Activated CD8-positive, alpha-beta T cell treated with anti-CD3 and anti-CD28 coated beads for 36 hours (primary cell): ENCODE data around the gene FRYL. TPM values are rescaled to one million over a fixed set of nuclear protein-coding genes. Genes with fewer than 3 reads are reported as not detected.

Source experiments
- ATAC-seq: fragments of 200-7000 bp; cut with Tn5 transposase; one replicate; pipeline ENCODE4 v1.10.0; 2021; ENCODE audit warnings: mild to moderate bottlenecking, moderate library complexity
- CTCF ChIA-PET: fragments of 350-600 bp; sonication (Branson Sonifier 250); formaldehyde crosslinking; loops from one replicate; lab custom pipeline; 2021; ENCODE audit warnings: antibody characterized with exemption; lab: Charles Lee
- POLR2A ChIA-PET: fragments of 350-600 bp; sonication (Branson Sonifier 250); formaldehyde crosslinking; loops from one replicate; lab custom pipeline; 2021; ENCODE audit warnings: antibody characterized with exemption; lab: Charles Lee
- DNase-seq: peaks from one replicate; pipeline ENCODE4 v3.0.0-alpha.2; 2020
- H3K27ac Mint-ChIP-seq: one replicate; pipeline ENCODE4 v1.8.0; 2021; ENCODE audit warnings: mild to moderate bottlenecking, mixed read lengths
- H3K27me3 Mint-ChIP-seq: one replicate; pipeline ENCODE4 v1.8.0; 2021; ENCODE audit warnings: mixed read lengths
- H3K36me3 Mint-ChIP-seq: one replicate; pipeline ENCODE4 v1.8.0; 2021; ENCODE audit warnings: low read depth, mixed read lengths
- H3K4me1 Mint-ChIP-seq: one replicate; pipeline ENCODE4 v1.8.0; 2021; ENCODE audit warnings: low read depth, mixed read lengths
- H3K4me3 Mint-ChIP-seq: one replicate; pipeline ENCODE4 v1.8.0; 2021; ENCODE audit warnings: mild to moderate bottlenecking, moderate library complexity, mixed read lengths
- H3K9me3 Mint-ChIP-seq: one replicate; pipeline ENCODE4 v1.8.0; 2021; ENCODE audit warnings: mixed read lengths
- intact Hi-C: fragments of 100-400 bp; cut with micrococcal nuclease; formaldehyde crosslinking; loops from one replicate; pipeline ENCODE4 v1.10.0; 2022
- total RNA-seq, 2 experiments: library from RNA; stranded (reverse); gene quantifications; one replicate each; pipeline ENCODE4 v1.2.3, GENCODE V29; 2021
- TF ChIP-seq, protein P1 (sequence below): fragments of 200-600 bp; IDR thresholded peaks from one replicate; pipeline ENCODE4 v1.8.0; 2022; ENCODE audit warnings: antibody characterized with exemption, mild to moderate bottlenecking

FRYL gene
- total RNA-seq, 2 experiments from 2014 or later = 66.6 to 73.2 TPM

DNA sequence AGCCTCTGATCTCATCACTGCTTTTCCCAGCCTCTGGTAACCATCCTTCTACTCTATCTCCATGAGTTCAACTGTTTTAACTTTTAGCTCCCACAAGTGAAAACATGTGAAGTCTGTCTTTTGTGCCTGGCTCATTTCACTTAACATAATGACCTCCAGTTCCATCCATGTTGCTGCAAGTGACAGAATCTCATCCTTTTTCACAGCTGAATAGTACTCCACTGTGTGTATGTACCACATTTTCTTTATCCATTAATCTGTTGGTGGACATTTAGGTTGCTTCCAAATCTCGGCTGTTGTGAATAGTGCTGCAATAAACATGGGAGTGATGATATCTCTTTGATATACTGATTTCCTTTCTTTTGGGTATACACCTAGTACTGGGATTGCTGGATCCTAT, 109.5 kb downstream of the FRYL start:
- Mint-ChIP-seq H3K27ac (no peak overlapping the region), H3K9me3 (peaks cover 7% of the 10 kb centered on the region), H3K36me3 (peaks cover 11% of the 10 kb centered on the region), H3K4me3 (no peak overlapping the region), H3K4me1 (peaks cover 34% of the 10 kb centered on the region), H3K27me3 (no peaks in the 10 kb centered on the region)
- TF ChIP-seq, protein P1, sequence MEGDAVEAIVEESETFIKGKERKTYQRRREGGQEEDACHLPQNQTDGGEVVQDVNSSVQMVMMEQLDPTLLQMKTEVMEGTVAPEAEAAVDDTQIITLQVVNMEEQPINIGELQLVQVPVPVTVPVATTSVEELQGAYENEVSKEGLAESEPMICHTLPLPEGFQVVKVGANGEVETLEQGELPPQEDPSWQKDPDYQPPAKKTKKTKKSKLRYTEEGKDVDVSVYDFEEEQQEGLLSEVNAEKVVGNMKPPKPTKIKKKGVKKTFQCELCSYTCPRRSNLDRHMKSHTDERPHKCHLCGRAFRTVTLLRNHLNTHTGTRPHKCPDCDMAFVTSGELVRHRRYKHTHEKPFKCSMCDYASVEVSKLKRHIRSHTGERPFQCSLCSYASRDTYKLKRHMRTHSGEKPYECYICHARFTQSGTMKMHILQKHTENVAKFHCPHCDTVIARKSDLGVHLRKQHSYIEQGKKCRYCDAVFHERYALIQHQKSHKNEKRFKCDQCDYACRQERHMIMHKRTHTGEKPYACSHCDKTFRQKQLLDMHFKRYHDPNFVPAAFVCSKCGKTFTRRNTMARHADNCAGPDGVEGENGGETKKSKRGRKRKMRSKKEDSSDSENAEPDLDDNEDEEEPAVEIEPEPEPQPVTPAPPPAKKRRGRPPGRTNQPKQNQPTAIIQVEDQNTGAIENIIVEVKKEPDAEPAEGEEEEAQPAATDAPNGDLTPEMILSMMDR = no peak
- DNase-seq (no peak), ATAC-seq (no peak)
- POLR2A ChIA-PET = interaction anchor here (0.6 kb wide), 1 partner anchor 33 kb away, joined by 3 read pairs; no protein-coding TSS in a partner anchor
- CTCF ChIA-PET = no interaction called here
- intact Hi-C loops = no loop called here

DNA sequence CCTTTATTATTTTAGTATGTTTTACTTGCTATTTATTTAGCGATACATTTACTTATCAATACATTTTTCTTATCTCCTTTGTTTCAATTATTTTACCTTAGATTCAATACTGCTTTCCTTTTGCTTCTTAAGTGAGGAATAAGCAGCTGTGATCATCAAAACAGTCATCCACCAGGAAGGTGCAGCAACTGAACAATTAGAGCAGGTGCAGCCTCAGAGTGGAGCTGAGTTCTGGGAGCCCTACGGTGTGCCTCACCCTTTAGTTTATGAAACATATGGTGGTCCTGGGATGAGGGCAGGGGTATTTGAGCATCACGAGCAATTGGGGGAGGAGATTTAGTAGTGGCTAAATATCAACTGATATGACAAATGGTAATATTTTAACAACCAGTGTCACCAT, 111.0 kb downstream of the FRYL start:
- intact Hi-C loops = no loop called here
- Mint-ChIP-seq H3K4me1 (peaks cover 36% of the 10 kb centered on the region), H3K9me3 (peaks cover 7% of the 10 kb centered on the region), H3K36me3 (peaks cover 12% of the 10 kb centered on the region), H3K27ac (no peak overlapping the region), H3K27me3 (no peaks in the 10 kb centered on the region), H3K4me3 (no peak overlapping the region)
- DNase-seq = no peak
- CTCF ChIA-PET = no interaction called here
- TF ChIP-seq, protein P1 = no peak
- POLR2A ChIA-PET = interaction anchor here (0.9 to 1.7 kb wide), 2 partner anchors 15 to 31 kb away, joined by 3 to 4 read pairs; no protein-coding TSS in a partner anchor
- ATAC-seq = no peak

GRCh38 chr4:48668254-48669017, 111.6 kb downstream of the FRYL start:
- no peaks in the 10 kb centered on the region for H3K27me3 Mint-ChIP-seq
- H3K36me3 Mint-ChIP-seq = peaks cover 17% of the 10 kb centered on the region
- CTCF ChIA-PET = interaction anchor here (1.0 to 1.2 kb wide), 2 partner anchors 15 to 89 kb away, joined by 3 to 4 read pairs; no protein-coding TSS in a partner anchor
- POLR2A ChIA-PET = interaction anchor here (0.9 to 1.7 kb wide), 2 partner anchors 15 to 32 kb away, joined by 3 to 4 read pairs; no protein-coding TSS in a partner anchor
- H3K9me3 Mint-ChIP-seq = peaks cover 7% of the 10 kb centered on the region
- no peak overlapping the region for H3K4me3 Mint-ChIP-seq
- ATAC-seq (no peak), DNase-seq (no peak)
- no peak overlapping the region for H3K27ac Mint-ChIP-seq
- TF ChIP-seq, protein P1 = no peak
- peaks cover 33% of the 10 kb centered on the region for H3K4me1 Mint-ChIP-seq
- intact Hi-C loops = no loop called here

DNA sequence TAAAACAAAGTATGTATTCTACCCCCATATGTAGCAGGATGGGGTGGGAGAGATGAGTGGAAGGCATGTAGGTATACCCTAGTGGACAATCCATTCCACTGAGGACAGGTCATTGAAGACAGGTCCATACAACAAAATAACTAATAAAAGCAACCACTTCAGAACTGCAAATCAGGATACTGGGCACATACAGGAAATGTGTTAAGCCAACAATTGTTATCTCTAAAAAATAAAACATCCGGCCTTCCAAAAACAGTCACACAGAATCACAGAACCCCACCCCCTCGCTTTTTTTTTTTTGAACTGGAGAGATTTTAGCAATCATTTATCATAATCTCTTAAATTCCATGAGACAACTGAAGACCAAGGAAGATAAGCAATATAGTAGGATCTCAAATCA, 112.9 kb downstream of the FRYL start:
- TF ChIP-seq, protein P1 = no peak
- intact Hi-C loops = no loop called here
- no peak for DNase-seq
- Mint-ChIP-seq H3K4me1 (peaks cover 27% of the 10 kb centered on the region), H3K36me3 (peaks cover 18% of the 10 kb centered on the region), H3K9me3 (peaks cover 9% of the 10 kb centered on the region), H3K4me3 (no peak overlapping the region), H3K27ac (no peak overlapping the region), H3K27me3 (no peaks in the 10 kb centered on the region)
- CTCF ChIA-PET = interaction anchor here (0.7 to 1.2 kb wide), 2 partner anchors 25 to 88 kb away, joined by 3 to 4 read pairs; no protein-coding TSS in a partner anchor
- POLR2A ChIA-PET = no interaction called here
- no peak for ATAC-seq
